GM21529 (cell line): ENCODE data around the gene VWA3A.
A peak's percentile ranks its signal among the peaks of the same experiment; 100 is the strongest.

Experiments
- ATAC-seq: cut with Tn5 transposase; IDR thresholded peaks from one replicate; pipeline ENCODE4 v1.9.1; 2021; ENCODE audit not compliant: unreplicated experiment

Gene VWA3A

GRCh38 chr16:22177968-22178930, 85.9 kb downstream of the VWA3A start:
- ATAC-seq = no peak

DNA sequence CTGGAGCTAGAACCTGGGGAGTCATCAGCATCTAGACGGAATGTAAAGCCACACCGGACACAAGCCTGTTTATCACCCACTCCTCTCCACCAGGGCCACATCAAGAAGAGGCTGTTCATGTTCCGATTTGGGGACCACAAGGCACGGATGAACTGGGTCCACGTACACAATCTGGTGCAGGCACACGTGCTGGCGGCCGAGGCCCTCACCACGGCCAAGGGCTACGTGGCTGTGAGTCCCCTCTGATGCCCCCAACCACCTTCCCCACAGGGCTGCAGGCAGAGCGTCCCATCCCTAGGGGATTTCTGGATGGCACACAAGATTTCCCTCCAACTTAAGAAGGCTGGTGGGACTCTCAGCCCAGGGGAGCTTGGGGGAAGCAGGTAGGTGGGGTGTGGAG, 89.1 kb downstream of the VWA3A start:
- ATAC-seq = no peak

GRCh38 chr16:22181843-22182242, 89.5 kb downstream of the VWA3A start:
- no peak for ATAC-seq

- no peak for ATAC-seq
Measured at GRCh38 chr16:22183335-22183734, 91.0 kb downstream of the VWA3A start.

DNA sequence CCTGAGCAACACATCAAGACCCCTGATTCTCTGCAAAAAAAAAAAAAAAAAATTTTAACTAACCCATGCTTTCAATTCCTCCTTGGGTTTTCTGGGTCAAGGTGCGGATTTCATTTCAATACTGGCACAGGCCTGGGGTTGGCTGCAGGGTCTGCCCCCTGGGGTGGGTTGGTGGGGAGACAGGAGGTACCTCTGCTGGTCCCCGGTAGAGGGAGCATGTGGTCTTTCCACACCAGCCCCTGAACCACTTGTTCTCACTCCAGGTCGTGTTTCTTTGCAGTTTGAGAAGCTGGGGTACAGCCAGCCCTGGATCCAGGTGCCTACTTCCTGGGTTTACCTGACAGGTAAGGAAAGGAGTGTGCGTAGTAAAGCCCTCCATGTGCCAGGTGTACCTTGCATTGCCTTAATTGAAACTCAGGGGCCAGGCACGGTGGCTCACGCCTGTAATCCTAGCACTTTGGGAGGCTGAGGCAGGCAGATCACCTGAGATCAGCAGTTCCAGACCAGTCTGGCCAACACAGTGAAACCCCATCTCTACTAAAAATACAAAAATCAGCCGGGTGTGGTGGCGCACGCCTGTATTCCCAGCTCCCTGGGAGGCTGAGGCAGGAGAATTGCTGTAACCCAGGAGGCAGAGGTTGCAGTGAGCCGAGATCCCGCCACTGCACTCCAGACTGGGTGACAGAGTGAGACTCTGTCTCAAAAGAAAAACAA, 91.7 kb downstream of the VWA3A start:
- no peak for ATAC-seq

DNA sequence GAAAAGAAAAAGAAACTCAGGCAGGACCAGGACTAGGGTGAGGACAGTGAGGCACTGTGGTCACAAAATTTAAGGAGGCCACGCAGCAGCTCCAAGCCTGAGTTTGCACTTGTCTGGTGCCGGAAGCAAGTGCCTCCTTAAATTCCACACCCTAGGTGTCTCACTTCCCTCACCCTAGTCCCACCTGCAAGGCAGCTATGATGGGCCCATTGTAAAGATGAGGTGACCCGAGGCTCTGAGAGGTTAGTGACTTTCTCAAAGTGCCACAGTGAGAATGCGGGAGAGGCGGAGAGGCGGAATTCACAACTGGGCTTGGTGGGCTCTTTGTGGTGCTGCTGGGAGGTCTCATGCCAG, 92.3 kb downstream of the VWA3A start:
- no peak for ATAC-seq

- ATAC-seq = no peak
Measured at GRCh38 chr16:22186517-22186916, 94.2 kb downstream of the VWA3A start.

- no peak for ATAC-seq
Measured at GRCh38 chr16:22188267-22188594, 95.9 kb downstream of the VWA3A start.

DNA sequence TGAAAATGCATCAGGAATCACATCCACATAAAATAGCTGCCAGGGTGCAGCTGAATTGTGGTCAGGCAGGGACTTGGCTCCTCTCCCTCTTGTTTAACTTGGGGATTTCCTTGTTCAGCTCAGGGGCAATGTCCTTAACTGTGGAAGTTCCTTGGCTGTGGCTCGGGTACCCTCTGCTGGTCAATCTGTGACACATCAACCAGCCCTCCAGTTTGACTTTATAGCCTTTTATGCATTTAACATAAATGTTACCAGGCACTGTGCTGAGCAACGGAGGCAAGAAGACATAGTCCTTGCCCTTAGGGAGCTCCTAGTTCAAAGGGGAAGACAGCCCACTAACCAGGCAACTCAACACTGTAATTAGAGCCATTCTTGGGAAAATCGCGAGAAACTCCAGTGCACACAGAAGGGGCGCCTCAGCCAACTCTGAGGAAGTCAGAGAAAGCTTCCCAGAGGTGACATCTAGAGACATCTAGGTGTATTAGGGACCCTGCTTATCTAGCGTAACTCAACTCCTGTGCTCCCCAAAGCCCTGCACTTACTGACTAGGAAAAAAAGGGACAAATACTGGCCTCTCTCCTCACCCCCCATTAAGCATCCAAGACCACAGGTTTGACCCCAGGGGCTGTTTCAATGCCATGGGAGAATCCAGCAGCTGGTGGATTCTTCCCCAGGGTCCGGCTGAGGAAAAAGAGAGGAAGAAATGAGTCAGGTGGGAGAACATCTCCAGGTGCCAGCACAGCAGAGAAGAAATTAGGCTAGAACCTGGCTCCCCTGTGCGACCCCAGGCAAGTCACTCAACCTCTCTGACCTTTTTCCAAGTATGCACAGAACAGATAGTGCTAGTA, 96.5 kb downstream of the VWA3A start:
- ATAC-seq = no peak

- no peak for ATAC-seq
Measured at GRCh38 chr16:22189473-22190080, 97.2 kb downstream of the VWA3A start.

- ATAC-seq = peak; percentile 61
Measured at GRCh38 chr16:22190081-22190775, 97.9 kb downstream of the VWA3A start.

- ATAC-seq = peak; percentile 37
Measured at GRCh38 chr16:22190776-22191531, 98.6 kb downstream of the VWA3A start.

- ATAC-seq = no peak
Measured at GRCh38 chr16:22191532-22192260, 99.4 kb downstream of the VWA3A start.

- peak; percentile 10 for ATAC-seq
Measured at GRCh38 chr16:22192261-22193062, 100.1 kb downstream of the VWA3A start.

- ATAC-seq = no peak
Measured at GRCh38 chr16:22193063-22193411, 100.7 kb downstream of the VWA3A start.

- no peak for ATAC-seq
Measured at GRCh38 chr16:22194707-22195444, 102.5 kb downstream of the VWA3A start.

- ATAC-seq = no peak
Measured at GRCh38 chr16:22195445-22195694, 103.0 kb downstream of the VWA3A start.
